Body of pancreas (tissue), 4 donors: ENCODE results near the gene TRAF5.

Experiments used
- POLR2A ChIP-seq, 3 donors: fragments of 450-650 bp; IDR thresholded peaks; one replicate each; pipeline ENCODE4 v1.6.1; 2016; ENCODE audit warnings: antibody characterized with exemption in 3 of 3, mild to moderate bottlenecking in 2 of 3
- TF ChIP-seq, protein P1 (sequence below), 7 experiments: fragments of 450-650 bp in 4 of 7; fragments of 200-600 bp in 3 of 7; sonication (generic) in 3 of 7; IDR thresholded peaks; one replicate each; pipeline ENCODE4 v1.5.1; 2016 to 2019; ENCODE audit warnings: antibody characterized with exemption in 7 of 7

DNA sequence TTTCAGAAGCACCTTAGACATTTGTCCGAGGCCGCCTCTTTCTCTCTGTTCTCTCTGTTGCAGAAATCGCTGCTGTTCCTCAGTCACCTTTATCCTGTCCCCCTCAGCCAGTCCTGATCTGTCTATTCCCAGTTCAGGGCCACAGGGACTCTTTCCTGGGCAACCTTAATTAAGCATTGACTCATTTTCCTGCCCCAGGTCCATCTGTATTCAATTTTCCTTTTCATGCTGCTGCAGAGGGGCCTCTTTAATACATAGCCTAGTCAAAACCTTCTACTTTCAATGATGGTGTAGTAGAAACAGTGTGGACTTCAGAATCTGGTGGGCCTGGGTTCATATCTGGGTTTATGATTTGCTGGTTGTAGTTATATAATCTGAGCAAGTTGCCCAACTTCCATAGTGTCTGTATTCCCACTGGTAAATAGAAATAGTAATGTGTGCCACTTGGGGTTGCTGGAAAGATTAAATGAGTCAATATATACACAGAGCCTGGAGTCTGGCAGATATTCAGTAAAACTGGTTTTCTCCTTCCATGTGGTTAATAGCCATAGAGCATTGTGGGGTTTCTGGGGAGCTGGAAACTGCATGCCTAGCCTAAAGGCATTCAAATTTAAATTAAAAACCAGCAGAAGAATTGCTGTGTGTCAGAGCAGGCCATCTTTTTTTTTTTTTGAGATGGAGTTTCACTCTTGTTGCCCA lies 4.5 kb downstream of the TRAF5 start:
- TF ChIP-seq, protein P1, sequence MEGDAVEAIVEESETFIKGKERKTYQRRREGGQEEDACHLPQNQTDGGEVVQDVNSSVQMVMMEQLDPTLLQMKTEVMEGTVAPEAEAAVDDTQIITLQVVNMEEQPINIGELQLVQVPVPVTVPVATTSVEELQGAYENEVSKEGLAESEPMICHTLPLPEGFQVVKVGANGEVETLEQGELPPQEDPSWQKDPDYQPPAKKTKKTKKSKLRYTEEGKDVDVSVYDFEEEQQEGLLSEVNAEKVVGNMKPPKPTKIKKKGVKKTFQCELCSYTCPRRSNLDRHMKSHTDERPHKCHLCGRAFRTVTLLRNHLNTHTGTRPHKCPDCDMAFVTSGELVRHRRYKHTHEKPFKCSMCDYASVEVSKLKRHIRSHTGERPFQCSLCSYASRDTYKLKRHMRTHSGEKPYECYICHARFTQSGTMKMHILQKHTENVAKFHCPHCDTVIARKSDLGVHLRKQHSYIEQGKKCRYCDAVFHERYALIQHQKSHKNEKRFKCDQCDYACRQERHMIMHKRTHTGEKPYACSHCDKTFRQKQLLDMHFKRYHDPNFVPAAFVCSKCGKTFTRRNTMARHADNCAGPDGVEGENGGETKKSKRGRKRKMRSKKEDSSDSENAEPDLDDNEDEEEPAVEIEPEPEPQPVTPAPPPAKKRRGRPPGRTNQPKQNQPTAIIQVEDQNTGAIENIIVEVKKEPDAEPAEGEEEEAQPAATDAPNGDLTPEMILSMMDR (IDR thresholded peaks at IDR 0.05): no peak
- TF ChIP-seq POLR2A (IDR thresholded peaks at IDR 0.05): no peak
